SK-N-SH treated with all-trans-retinoic acid at 6 μM for 48 hours (cell line): Measurements from ENCODE around the gene RBM38.

Experiments used
- ARNTL ChIP-seq: fragments of 450-650 bp; formaldehyde crosslinking; IDR thresholded peaks from 2 replicates; pipeline ENCODE4 v1.5.0; 2020; ENCODE audit warnings: low read depth, mild to moderate bottlenecking, moderate library complexity, borderline replicate concordance
- ESRRG ChIP-seq: fragments of 250-450 bp; sonication (Bioruptor Pico); IDR thresholded peaks from 2 replicates; pipeline ENCODE4 v1.6.1; 2021; ENCODE audit warnings: mild to moderate bottlenecking
- OSR1 ChIP-seq: fragments of 250-450 bp; sonication (Bioruptor Pico); IDR thresholded peaks from 2 replicates; pipeline ENCODE4 v1.8.0; 2022; ENCODE audit warnings: moderate library complexity, mild to moderate bottlenecking, inconsistent platforms
- RARB ChIP-seq: fragments of 250-450 bp; sonication (Bioruptor Pico); IDR thresholded peaks from 2 replicates; pipeline ENCODE4 v1.8.0; 2021; ENCODE audit warnings: mild to moderate bottlenecking, moderate library complexity
- SNAI2 ChIP-seq: fragments of 250-450 bp; sonication (Bioruptor Pico); IDR thresholded peaks from 2 replicates; pipeline ENCODE4 v1.5.0; 2020; ENCODE audit warnings: mild to moderate bottlenecking, moderate library complexity
- TOX ChIP-seq: fragments of 250-450 bp; sonication (Bioruptor Pico); IDR thresholded peaks from 2 replicates; pipeline ENCODE4 v1.8.0; 2021; ENCODE audit warnings: mild to moderate bottlenecking, moderate library complexity, borderline replicate concordance
- ZFP3 ChIP-seq: fragments of 250-450 bp; sonication (Bioruptor Pico); IDR thresholded peaks from 2 replicates; pipeline ENCODE4 v1.5.0; 2020; ENCODE audit warnings: mild to moderate bottlenecking, moderate library complexity
- ZFP30 ChIP-seq: fragments of 450-650 bp; formaldehyde crosslinking; IDR thresholded peaks from 2 replicates; pipeline ENCODE4 v1.5.0; 2022; ENCODE audit warnings: mild to moderate bottlenecking, moderate library complexity
- ZNF565 ChIP-seq: fragments of 450-650 bp; formaldehyde crosslinking; conservative IDR thresholded peaks from 2 replicates; pipeline ENCODE4 v1.5.0; 2020; ENCODE audit warnings: low read depth, mild to moderate bottlenecking, moderate library complexity
- TF ChIP-seq, protein P1 (sequence below): fragments of 250-450 bp; sonication (Bioruptor Pico); IDR thresholded peaks from 2 replicates; pipeline ENCODE4 v1.8.0; 2020; ENCODE audit warnings: mild to moderate bottlenecking, moderate library complexity, borderline replicate concordance
- TF ChIP-seq, protein P2 (sequence below): fragments of 250-450 bp; sonication (Bioruptor Pico); IDR thresholded peaks from 2 replicates; pipeline ENCODE4 v1.5.1; 2020; ENCODE audit warnings: low read depth, mild to moderate bottlenecking, moderate library complexity
- TF ChIP-seq, protein P3 (sequence below): fragments of 250-450 bp; sonication (Bioruptor Pico); IDR thresholded peaks from 2 replicates; pipeline ENCODE4 v1.8.0; 2021; ENCODE audit warnings: low read depth, mild to moderate bottlenecking, moderate library complexity, borderline replicate concordance

DNA sequence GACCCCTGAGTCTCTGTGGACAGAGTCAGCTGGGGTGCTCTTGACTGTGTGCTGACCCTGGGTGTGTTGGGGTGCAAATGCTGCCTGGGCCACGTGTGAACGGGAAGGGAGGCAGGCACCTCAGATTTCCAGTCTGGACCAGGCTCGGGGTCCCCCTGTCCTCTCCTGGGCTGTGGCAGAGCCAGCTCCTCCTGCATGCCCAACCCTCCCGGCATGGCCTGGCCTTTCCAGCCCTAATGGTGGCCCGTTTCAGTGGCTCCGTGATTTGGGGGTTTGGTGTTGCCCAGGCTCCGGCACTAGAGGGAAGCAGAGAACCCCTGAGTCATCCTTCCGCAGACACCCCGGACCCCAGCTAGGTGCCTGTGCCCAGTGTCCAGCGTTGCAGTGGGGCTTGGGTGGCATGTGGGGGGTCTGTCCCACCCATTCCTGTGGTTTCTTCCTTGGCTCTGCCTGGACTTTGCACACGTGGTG is 9.1 kb downstream of the RBM38 start:
- TF ChIP-seq SNAI2 (no peak), ESRRG (CRISPR knock-in tag) (no peak), ZNF565 (CRISPR knock-in tag) (no peak), RARB (CRISPR knock-in tag) (no peak), ZFP3 (CRISPR knock-in tag) (no peak), ARNTL (CRISPR knock-in tag) (no peak), TOX (CRISPR knock-in tag) (no peak), OSR1 (no peak), ZFP30 (CRISPR knock-in tag) (no peak)
- TF ChIP-seq, protein P1, sequence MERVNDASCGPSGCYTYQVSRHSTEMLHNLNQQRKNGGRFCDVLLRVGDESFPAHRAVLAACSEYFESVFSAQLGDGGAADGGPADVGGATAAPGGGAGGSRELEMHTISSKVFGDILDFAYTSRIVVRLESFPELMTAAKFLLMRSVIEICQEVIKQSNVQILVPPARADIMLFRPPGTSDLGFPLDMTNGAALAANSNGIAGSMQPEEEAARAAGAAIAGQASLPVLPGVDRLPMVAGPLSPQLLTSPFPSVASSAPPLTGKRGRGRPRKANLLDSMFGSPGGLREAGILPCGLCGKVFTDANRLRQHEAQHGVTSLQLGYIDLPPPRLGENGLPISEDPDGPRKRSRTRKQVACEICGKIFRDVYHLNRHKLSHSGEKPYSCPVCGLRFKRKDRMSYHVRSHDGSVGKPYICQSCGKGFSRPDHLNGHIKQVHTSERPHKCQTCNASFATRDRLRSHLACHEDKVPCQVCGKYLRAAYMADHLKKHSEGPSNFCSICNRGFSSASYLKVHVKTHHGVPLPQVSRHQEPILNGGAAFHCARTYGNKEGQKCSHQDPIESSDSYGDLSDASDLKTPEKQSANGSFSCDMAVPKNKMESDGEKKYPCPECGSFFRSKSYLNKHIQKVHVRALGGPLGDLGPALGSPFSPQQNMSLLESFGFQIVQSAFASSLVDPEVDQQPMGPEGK = no peak
- TF ChIP-seq, protein P2, sequence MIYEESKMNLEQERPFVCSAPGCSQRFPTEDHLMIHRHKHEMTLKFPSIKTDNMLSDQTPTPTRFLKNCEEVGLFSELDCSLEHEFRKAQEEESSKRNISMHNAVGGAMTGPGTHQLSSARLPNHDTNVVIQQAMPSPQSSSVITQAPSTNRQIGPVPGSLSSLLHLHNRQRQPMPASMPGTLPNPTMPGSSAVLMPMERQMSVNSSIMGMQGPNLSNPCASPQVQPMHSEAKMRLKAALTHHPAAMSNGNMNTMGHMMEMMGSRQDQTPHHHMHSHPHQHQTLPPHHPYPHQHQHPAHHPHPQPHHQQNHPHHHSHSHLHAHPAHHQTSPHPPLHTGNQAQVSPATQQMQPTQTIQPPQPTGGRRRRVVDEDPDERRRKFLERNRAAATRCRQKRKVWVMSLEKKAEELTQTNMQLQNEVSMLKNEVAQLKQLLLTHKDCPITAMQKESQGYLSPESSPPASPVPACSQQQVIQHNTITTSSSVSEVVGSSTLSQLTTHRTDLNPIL (CRISPR knock-in tag) = no peak
- TF ChIP-seq, protein P3, sequence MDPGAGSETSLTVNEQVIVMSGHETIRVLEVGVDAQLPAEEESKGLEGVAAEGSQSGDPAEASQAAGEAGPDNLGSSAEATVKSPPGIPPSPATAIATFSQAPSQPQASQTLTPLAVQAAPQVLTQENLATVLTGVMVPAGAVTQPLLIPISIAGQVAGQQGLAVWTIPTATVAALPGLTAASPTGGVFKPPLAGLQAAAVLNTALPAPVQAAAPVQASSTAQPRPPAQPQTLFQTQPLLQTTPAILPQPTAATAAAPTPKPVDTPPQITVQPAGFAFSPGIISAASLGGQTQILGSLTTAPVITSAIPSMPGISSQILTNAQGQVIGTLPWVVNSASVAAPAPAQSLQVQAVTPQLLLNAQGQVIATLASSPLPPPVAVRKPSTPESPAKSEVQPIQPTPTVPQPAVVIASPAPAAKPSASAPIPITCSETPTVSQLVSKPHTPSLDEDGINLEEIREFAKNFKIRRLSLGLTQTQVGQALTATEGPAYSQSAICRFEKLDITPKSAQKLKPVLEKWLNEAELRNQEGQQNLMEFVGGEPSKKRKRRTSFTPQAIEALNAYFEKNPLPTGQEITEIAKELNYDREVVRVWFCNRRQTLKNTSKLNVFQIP (CRISPR knock-in tag) = no peak
